ENCODE results near the gene JPT2.

DNA sequence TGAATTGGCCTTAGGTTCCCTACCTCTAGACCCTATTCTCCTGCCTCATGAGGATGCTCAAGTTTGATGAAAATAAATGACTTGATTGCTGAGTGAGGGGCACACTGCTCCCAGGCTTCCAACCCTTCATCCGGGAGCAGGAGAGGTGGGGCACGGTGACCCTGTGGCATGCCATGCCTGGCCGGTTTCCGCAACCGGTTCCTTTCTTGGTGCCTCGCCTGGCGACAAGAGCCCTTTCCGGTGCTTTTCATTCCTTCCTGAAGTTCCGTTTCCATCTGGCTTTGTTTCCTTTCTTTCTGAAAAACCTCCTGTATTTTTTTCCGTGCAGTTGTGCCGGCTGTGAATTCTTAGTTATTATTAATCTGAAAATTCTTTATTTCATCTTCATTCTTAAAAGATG is 38.2 kb upstream of the JPT2 start:
- no peak for TF ChIP-seq RCOR1 (IDR thresholded peaks at IDR 0.05; ENCODE audit: low read depth, low read length)
- TF ChIP-seq, protein P1, sequence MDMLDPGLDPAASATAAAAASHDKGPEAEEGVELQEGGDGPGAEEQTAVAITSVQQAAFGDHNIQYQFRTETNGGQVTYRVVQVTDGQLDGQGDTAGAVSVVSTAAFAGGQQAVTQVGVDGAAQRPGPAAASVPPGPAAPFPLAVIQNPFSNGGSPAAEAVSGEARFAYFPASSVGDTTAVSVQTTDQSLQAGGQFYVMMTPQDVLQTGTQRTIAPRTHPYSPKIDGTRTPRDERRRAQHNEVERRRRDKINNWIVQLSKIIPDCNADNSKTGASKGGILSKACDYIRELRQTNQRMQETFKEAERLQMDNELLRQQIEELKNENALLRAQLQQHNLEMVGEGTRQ (IDR thresholded peaks at IDR 0.05): no peak
- TF ChIP-seq, protein P2, sequence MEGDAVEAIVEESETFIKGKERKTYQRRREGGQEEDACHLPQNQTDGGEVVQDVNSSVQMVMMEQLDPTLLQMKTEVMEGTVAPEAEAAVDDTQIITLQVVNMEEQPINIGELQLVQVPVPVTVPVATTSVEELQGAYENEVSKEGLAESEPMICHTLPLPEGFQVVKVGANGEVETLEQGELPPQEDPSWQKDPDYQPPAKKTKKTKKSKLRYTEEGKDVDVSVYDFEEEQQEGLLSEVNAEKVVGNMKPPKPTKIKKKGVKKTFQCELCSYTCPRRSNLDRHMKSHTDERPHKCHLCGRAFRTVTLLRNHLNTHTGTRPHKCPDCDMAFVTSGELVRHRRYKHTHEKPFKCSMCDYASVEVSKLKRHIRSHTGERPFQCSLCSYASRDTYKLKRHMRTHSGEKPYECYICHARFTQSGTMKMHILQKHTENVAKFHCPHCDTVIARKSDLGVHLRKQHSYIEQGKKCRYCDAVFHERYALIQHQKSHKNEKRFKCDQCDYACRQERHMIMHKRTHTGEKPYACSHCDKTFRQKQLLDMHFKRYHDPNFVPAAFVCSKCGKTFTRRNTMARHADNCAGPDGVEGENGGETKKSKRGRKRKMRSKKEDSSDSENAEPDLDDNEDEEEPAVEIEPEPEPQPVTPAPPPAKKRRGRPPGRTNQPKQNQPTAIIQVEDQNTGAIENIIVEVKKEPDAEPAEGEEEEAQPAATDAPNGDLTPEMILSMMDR (IDR thresholded peaks at IDR 0.05): no peak
